GM15510 (cell line): ENCODE data around the gene RUNX3.
A peak's percentile ranks its signal among the peaks of the same experiment; 100 is the strongest.

ENCODE experiments used
- POLR2A ChIP-seq: IDR thresholded peaks from 3 replicates; pipeline ENCODE4 v1.6.1; 2011; ENCODE audit warnings: borderline replicate concordance; ENCODE audit not compliant: insufficient read length; ENCODE audit errors: extremely low read depth

Gene RUNX3

DNA sequence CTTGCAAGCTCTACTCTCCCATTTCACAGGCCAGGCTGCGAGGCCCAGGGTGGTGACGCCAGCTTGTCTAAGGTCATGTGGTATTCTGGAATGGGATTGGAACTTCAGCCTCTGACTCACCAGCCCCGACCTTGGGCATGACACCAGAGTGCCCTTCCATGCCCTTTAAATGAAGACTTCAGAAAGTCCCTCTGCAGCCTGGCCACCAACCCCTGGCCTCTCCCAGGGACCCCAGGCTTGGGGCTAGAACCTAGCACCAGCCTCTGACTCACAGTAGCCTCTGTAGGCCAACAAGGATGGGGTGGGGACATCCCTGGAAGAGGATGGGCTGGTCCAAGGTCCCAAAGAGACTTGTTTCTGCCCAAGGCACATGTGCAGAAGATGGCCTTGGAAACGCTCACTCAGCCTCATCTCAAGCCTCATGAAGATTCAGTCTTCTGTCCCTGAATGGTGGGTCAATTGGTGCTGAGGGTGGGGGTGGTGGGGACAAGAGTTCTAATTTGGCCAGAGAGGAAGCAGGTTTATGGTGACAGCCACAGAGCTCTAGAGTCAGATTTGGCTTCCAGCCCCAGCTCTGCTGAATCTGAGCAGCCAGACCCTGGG, 36.1 kb upstream of the RUNX3 start:
- no peak for TF ChIP-seq POLR2A

DNA sequence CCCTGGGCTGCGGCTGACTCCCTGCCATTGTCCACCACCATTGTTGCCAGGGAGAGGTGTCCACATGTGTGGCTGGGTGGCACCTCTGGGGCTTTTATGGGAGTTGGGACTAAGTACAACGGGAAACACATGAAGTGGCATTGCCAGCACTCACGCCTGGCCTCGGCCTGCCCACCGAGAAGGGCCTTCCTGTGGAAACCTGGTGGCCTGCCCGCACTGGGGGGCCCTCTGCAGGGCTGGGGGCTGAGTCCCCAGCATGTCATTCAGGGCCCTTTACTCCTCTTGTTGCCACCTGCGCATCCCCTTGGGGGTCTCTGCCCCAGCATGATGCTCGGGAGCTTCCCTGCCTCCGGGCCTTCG, 35.5 kb upstream of the RUNX3 start:
- TF ChIP-seq POLR2A = peak; percentile 44

DNA sequence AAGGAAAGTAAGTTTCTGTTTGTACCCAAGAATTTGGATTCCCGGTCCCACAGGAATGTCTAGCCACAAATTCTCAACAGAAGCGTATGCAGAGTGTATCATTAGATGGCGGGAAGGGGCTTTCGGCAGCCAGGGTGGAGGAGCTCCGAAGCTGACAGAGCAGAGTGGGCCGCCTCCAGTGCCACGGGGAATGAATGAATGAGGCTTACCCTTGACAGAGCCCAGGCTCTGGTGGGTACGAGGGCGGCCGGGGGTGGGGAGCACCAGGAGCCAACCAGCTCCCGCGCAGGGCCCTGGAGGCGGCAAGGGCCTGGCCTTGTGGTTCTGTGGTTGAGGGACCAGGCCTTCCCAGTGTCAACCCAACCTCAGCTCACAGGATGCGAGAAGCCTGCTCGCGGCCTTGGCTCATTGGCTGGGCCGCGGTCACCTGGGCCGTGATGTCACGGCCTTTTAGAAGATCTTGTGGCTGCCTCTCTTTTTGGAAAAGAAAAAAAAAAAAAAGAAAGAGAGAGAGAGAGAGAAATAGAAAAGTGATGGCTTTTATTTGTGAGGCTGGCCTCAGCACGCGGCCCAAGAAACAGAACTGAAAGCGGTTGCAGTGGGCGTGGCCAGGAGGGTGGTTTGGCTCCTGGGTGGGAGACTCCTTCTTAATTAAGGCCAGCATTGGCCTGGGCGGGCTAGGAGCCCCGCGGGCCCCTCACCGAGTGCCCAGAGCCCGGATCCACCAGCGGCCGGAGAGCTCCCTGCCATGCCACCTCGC, 34.9 kb upstream of the RUNX3 start:
- TF ChIP-seq POLR2A = peak; percentile 93

DNA sequence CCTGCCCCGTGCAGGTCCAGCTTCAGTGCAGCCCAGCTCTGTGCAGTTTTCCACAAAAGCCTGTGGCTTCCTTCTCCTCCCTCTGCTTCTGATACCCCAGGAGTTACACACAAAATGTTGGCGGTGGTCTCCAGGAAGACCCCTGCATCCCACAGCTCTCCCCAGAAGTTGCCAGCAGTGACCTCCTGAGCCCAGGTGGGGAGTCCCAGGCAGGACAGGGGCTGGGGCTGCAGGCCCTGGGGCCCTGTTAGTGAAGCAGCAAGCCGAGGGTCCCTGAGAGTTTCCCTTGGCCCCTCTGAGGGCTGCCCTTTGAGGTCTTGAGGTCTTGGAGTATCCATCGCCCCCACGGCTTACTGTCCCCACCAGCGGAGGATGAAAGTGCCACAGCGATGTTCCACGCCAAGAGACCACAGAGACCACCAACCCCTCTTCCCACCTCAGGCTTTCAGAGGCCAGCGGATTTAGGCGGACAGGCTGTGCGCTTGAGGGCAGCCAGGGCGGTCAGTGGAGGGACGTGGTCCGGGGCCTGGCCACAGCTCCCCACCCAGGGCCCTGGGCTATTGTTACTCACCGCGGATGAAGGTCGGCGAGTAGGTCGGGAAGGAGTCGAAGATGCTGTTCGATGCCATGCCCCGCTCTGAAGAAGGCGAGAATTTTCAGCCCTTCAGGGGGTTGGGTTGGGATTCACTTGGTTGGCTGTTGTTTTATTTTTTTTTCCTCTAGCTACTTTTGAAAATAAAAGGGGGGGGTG, 34.0 kb upstream of the RUNX3 start:
- peak; percentile 21 for TF ChIP-seq POLR2A

DNA sequence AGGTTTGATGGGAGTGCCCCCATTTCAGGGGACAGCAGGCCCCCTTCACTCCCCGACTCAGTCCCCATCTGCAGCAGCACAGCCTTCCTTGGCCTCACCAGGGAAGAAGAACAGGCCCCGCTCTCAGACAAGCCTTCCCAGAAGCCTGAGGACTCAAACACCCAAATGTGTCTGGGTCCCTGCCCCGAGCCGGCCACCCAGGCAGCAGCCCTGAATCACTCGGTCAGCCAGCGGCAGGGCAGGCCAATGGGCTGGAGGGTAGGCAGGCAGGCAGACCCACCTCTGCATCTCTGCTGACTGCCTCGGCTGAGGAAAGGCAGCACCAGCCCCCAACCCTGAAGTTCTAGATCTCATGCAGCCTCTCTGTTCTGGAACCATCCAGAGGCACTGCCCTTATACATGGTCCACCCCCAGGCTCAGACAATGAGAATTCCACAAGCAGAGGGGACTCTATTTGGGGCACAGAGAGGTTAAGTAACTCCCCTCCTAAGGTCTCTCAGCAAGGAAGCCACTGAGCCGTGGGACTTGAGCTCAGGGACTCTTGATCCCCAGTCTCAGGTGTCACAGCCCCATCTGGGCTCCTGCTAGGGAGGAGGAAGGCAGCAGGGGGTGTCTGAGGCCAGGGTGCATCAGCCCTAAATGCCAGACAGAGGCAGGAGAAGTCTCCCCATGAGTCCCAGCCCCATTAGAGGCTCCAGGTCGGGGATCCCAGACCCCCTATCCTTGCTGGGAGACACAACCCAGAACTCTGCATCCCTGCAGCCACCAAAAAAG, 33.2 kb upstream of the RUNX3 start:
- peak; percentile 38 for TF ChIP-seq POLR2A

DNA sequence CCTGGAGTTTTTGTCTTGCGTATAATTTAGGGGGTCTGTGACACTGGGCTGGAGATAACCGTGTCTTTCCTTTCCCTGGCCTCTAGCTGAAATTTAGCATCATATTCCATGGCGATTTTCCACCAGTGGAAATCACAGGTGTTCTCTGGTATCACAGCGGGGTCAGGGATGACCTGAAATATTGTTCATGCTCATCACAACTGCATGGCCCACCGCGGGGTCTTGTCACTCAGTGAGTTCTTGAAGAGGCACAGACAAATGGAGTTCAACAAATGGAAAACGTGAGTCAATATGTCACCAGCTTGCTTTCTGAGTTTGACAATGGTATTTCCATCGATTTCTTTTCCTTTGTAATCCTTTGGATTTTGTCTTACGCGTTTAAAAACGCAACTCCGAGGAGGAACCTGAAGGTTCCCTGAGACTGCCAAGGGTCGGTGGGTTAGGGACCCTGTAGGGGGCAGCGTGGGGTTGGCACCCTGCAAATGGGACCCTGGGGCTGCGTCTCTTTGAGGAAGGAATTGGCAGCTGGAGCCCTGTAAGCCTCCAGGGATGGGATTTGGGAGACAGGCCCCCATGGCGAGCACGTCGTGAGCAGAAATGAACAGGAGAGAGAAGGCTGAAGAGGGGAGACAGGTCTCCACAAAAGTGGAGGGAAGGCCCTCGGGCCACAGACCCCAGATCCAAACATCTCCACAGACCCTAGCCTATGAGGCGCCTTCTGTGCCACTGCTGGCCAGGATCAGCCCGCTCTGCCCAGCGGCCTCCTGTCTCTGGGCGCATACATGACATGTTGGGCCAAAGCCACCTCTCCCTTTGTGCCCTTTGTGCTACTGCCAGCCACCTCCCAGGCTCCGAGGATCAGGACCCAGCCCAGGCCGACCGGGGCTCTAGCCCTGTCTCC, 32.1 kb upstream of the RUNX3 start:
- TF ChIP-seq POLR2A = no peak

DNA sequence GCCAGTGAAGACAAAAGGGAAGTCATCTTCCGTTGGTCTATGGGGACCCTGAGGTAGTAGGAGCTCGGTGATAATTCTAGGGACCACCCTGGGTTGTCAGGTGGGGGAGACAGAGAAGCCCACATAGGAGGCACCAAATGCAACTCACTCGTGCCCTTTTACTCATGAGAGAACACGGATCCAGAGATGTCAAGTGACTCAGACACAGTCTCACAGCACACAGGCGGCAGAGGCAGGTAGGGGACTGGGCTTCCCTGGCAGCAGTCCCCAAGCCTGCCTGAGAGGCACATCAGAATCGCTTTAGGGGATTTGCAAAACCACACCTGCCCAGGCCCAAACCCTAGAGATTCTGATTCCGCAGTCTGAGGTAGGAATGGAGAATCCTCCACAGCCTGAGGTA, 31.3 kb upstream of the RUNX3 start:
- no peak for TF ChIP-seq POLR2A

DNA sequence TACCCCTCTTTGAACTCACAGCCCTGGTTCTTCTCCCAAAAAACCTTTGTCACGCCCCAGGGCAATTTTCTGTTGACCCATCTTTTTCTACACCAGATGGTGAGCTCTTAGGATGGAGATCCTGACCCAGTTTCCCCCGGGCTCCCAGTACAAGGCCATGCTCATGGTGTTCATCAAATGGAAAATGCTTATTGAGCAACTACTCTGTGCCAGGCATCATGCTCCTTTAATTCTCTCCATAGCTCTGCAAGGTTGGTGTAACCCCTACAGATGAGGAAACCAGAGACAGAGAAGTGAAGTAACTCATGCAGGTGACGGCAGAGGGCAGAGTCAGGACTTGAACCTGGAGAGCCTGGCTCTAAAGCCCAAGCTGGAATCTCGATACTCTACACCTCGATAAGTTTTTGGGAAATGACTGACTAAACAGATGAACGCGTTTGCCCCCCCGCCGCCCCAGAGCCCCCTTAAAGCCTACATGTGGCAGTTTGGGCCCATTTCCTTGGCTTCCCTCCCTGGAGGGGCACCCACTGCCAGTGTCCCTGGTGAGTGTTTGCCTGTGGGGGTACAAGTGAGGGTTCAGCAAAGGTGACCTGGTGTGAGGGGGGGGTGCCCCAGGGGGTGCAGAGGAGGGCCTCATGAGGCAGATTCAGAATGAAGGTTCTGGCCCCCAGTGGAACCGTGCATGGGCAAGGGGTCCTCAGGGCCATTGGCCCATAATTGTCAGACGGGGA, 30.2 kb upstream of the RUNX3 start:
- no peak for TF ChIP-seq POLR2A

DNA sequence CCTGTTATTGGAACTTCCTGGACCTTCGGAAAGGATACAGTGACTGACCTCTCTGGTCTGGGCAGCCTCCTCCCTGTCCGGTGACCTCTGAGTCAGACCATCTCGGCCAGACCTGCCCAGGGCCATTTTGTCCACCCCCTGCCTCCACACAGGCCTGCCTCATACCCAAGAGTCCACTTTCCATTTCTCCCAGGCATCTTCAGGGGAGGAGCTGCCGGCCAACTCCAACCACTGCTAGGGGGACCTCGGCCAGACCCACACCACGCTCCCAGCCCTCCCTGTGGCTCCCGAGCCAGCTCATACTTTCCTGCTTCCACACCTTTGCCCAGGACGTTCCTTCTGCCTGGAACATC, 29.5 kb upstream of the RUNX3 start:
- TF ChIP-seq POLR2A = no peak

DNA sequence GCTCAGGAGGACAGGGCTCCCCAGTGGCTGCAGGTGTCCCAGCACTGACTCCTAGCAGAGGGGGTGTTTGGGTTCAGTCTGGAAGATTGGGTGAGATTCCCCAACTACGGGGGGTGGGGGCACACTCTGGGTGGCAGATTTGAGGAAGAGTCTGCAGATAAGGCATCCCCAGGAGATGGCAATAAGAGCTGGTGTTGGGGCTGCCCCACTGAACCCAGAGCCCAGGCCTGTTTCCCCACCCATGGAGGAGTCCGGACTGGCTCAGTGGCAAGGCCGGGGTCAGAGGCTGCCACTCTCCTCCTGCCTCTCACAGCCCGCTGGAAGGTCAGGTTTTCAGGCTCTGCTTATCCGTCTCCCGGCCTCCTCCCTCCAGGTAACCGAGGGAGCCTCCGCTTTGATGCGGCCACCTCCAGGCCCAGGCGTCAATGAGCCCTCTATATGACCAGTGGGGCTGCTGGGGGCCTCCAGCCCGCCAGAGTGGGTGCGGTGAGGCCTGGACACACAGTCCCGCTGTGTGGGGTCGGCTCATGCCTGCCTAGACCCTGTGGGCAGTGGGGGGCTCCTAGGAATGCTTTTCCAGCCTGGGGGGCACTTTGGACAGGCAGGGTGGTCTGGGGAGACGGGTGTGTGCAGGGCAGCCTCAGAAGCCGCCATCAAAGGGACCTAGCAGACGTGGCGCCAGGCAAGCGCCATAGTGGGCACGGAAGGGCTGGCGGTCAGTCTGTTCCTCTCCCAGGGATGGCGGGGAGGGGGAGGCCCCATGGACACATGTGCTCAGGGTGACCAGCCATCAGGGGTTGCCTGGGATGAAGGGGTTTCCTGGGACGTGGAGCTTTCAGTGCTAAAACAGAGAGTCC, 28.9 kb upstream of the RUNX3 start:
- TF ChIP-seq POLR2A = no peak

DNA sequence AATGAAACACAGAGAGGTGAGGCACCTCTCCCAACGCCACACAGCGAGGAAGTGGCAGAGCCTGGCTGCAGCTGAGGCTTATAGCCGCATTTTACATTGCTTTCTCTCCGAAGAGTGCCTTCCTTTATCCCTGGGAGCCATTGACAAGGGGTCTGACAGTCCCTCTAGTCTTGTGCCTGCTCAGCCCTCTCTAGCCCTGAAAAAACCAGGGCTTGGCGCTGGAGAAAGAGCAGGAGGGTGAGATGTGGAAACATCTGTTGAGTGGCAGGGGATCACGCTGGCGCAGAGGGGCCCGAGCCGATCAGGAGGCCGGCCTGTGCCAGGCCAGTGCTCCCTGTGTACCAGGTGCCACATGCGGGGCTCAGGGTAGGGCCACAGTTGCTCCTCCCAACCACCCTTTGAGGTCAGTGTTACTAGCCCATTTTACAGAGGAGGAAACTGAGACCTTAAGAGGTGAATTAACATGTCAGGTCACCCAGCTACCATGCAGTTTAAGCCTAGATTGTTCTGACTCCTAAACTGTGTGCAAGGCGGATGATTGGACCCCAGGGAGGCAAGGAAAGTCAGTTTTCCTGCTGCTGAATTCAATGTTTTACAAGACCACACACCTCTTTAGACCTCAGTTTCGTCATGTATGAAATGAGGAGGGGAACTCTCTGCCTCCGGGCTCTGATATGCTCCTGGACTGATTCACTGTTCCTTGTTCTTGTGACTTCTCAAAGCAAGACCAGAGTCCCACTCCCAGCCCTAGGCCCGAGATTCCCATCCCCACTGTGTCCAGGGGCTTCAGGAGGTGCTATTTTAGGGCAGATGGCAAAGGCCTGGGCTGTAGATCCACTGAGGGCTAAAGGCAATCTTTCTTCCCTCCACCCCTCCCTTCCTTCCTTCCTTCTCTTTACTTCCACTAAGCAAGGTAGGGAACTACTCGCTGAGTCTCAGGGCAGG, 28.0 kb upstream of the RUNX3 start:
- no peak for TF ChIP-seq POLR2A

DNA sequence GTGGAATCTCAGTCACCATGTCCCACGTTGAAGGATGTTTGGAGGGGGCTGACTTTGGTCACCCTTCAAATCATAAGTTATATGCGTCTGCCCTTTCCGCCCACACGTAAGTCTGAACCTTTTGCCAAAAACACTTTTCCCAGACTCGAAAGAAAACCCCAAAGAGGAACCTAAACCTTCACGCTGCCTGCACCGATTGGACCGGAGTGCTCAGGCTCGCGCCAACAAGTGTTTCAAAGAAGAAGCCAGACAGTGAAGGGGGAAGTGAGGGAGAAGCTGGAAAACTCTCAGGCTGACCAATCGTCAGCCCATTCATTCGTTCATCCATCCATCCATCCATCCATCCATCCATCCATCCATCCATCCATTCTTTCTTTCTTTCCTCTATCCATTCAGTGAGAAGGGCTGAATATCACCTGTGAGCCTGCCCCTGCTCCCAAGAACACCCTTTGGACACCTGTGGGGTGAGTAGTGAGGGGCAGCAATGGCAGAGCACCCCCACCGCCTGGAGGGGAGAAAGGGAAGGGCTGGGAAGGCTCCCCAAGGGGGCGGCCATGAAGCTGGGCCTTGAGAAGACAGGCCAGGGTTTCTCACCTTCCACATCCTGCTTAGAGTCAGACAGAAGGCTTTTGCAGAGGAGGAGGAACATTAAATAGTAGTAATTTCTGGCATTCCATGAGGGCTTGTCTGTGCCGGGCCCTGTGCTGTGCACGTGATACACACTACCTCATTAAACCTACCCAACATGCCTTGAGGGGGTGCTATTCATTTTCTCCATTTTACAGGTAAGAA, 27.1 kb upstream of the RUNX3 start:
- no peak for TF ChIP-seq POLR2A
